ENCODE results near the gene SCFD2.

DNA sequence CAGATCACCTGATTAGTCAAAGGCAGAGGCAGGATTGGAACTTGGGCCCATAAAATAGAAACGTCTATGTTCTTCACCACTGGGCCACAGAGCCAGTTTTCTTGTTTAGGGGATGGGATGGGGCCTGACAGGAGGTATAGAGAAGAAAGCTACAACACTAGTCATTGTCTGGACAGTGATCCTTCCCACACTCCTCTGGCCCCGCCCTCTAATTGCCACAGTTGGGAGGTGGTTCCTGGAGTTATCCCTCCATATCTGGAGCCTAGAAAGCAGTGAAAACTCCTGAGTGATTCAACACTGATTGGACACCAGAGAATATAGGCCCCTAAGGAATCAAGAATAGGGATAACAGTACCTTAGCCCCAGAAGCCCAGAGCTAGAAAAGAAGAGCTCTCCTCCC, 480.9 kb downstream of the SCFD2 start:
- TF ChIP-seq CTCF (conservative IDR thresholded peaks at IDR 0.05; ENCODE audit: low read depth, low read length) = no peak
- no peak for TF ChIP-seq EZH2 (IDR thresholded peaks at IDR 0.05; ENCODE audit: low read length, unreplicated experiment)
- TF ChIP-seq EZH2phosphoT487 (IDR thresholded peaks at IDR 0.05; ENCODE audit: borderline replicate concordance, low read length) = no peak

All from PC-3 (cell line).